Measurements from ENCODE around the gene GAS6. TPM values are rescaled to one million over a fixed set of nuclear protein-coding genes. Genes with fewer than 3 reads are reported as not detected.
"Not testable (repeated sequence)": the region's sequence is repeated elsewhere in the genome, so short reads cannot be mapped to it uniquely, and the experiment has no call there.

Gene GAS6
- total and polyA plus RNA-seq, 9 of the 15 experiments (the other 6 are each of a cell fraction or from before 2014, with no cell fraction given) = 0.14 to 9.7 (median 4.7) TPM; not detected in 1

GRCh38 chr13:113796211-113796963 is 67.5 kb downstream of the GAS6 start (continued):
- TF ChIP-seq FIP1L1 (IDR thresholded peaks at IDR 0.05; ENCODE audit: low read depth, low read length, poor library complexity, severe bottlenecking) (no peak), C11orf30 (IDR thresholded peaks at IDR 0.05; ENCODE audit: low read depth) (no peak), ZNF696 (CRISPR knock-in tag; conservative IDR thresholded peaks at IDR 0.05) (no peak), NCOA1 (IDR thresholded peaks at IDR 0.05; ENCODE audit: low read depth) (no peak)

DNA sequence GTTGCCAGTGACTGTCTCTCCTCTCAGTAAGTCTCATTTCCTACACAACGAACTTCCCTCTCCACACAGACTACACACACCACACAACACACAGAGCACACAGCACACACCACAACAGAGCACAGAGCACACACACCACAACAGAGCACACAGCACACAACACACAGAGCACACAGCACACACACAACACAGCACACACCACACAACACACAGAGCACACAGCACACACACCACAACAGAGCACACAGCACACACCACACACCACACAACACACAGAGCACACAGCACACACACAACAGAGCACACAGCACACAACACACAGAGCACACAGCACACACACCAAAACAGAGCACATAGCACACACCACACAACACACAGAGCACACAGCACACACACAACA is 68.5 kb downstream of the GAS6 start:
- FAIRE-seq = peak; percentile 58
- peaks cover 22 to 81% of the 10 kb centered on the region in 2 experiments for H3K27me3 ChIP-seq (ENCODE audit: control insufficient read depth in 2 of 2, insufficient read depth in 2 of 2, low read length in 2 of 2)
- in situ Hi-C loops (cut with MboI); H3K9ac ChIP-seq (ENCODE audit: insufficient read depth in 1 of 2, low read depth in 2 of 2, low read length in 2 of 2); H3K9me1 ChIP-seq (ENCODE audit: control insufficient read depth, insufficient read depth, low read length); H3K9me3 ChIP-seq (replicated peaks; ENCODE audit: control insufficient read depth, insufficient read depth, low read depth, low read length); BruUV-seq (replicated peaks); DNase-seq (ENCODE audit: extremely low read depth in 1 of 4, low spot score in 3 of 4); H4K20me1 ChIP-seq (replicated peaks; ENCODE audit: control insufficient read depth, insufficient read depth, low read length); H3K4me3 ChIP-seq; H3K4me2 ChIP-seq (ENCODE audit: insufficient read depth, low read length); ATAC-seq; H3K36me3 ChIP-seq (ENCODE audit: control insufficient read depth, insufficient read depth, low read length); H2AFZ ChIP-seq (ENCODE audit: low read depth, low read length); POLR2A ChIA-PET; intact Hi-C loops (cut with micrococcal nuclease); CTCF ChIA-PET (ENCODE audit: low intra/inter-chr PET ratio); H3K79me2 ChIP-seq (ENCODE audit: control insufficient read depth, insufficient read depth, low read length); H3K27ac ChIP-seq (ENCODE audit: extremely low read depth, low read depth, low read length): not testable (repeated sequence)
- 0% methylated on average over 1 of the region's 1 CpG for WGBS (ENCODE audit: insufficient coverage, low coverage, missing lambda C conversion rate)
- peaks cover 0 to 13% of the 10 kb centered on the region in 2 experiments; a peak in 1 of 5 replicates for H3K4me1 ChIP-seq (replicated peaks in 1 of 2; ENCODE audit: control insufficient read depth in 2 of 2, insufficient read depth in 2 of 2, low read length in 2 of 2)

Measured in K562 (cell line).